ENCODE measurements around the gene IQSEC2. TPM values are rescaled to one million over a fixed set of nuclear protein-coding genes. Genes with fewer than 3 reads are reported as not detected.

Gene IQSEC2
- total and polyA plus RNA-seq, 2 of the 13 experiments (the other 11 are each of a cell fraction or from before 2014, with no cell fraction given) = 0.13 to 0.21 TPM

DNA sequence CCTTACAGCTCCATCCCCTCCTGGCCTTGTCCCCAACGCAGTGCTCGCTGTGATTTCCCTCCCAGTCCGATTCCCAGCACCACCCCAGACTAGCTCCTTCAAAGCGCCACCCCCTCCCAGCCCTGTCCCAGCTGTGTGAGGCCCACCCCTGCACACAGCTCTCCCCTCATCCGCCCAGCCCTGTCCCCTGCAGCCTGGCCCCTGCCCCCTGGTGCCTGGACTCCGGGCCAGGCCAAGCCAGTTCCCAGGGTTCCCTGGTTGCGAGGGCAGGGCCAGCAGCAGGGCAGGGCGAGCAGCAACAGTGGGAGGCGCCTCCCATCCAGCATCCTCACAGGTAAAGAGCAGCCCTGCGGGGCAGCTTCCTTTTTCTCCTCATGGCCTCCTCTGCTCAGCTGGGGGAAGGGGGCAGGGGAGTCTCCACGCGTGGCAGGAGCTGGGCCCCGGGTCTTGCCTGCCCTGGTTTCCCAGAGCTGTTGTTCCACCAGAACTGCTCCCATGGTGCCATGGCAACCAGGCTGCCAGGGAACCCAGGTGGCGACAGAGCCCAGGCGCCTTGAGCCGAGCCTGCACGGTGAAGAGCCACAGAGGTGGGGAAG lies 24.8 kb downstream of the IQSEC2 start (continued):
- no peak for TF ChIP-seq XBP1 (CRISPR knock-in tag; IDR thresholded peaks at IDR 0.05)
- no peak for TF ChIP-seq ZIK1 (CRISPR knock-in tag; IDR thresholded peaks at IDR 0.05; ENCODE audit: borderline replicate concordance, low read depth)
- TF ChIP-seq ZC3H13 (CRISPR knock-in tag; IDR thresholded peaks at IDR 0.05) = no peak
- TF ChIP-seq, protein P1, sequence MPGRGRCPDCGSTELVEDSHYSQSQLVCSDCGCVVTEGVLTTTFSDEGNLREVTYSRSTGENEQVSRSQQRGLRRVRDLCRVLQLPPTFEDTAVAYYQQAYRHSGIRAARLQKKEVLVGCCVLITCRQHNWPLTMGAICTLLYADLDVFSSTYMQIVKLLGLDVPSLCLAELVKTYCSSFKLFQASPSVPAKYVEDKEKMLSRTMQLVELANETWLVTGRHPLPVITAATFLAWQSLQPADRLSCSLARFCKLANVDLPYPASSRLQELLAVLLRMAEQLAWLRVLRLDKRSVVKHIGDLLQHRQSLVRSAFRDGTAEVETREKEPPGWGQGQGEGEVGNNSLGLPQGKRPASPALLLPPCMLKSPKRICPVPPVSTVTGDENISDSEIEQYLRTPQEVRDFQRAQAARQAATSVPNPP (CRISPR knock-in tag; IDR thresholded peaks at IDR 0.05) = no peak
- TF ChIP-seq ZNF839 (CRISPR knock-in tag; IDR thresholded peaks at IDR 0.05; ENCODE audit: borderline replicate concordance) = no peak
- TF ChIP-seq ATF7-NPFF (CRISPR knock-in tag; IDR thresholded peaks at IDR 0.05; ENCODE audit: low read depth) = no peak

DNA sequence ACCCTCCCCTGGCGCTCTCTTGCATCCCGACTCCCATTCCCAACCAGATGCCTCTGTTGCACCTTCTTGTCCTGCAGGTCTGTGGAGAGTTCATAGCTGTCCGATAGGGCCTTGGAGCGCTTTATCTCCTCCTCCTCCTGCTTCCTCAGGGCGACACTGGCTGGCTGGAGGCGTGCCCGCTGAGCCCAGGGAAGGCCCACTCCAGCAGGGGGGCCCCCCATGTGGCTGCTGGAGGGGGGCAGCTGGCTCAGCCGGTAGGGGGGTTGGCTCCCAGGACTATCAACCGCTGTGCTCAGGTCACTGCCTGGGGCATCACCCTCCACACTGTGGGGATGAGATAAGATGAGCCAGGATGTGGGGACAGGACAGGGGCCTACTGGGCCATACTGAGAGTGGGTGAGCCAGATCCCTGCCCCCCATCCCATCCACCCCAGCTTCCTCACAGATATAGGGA lies 25.6 kb downstream of the IQSEC2 start:
- Histone ChIP-seq H3K4me3 (replicated peaks in 1 of 3; ENCODE audit: insufficient read depth in 1 of 3, low read depth in 2 of 3, low read length in 3 of 3) (no peak overlapping the region), H3K27ac (ENCODE audit: extremely low read length, insufficient read depth, low read length) (no peak overlapping the region), H3K9me3 (ENCODE audit: low read length) (no peaks in the 10 kb centered on the region), H3K79me2 (ENCODE audit: insufficient read depth, low read length) (no peaks in the 10 kb centered on the region), H3K9ac (ENCODE audit: insufficient read depth, low read depth, low read length) (no peak overlapping the region), H4K20me1 (ENCODE audit: insufficient read depth, low read length) (no peaks in the 10 kb centered on the region), H3K4me2 (ENCODE audit: low read depth, low read length) (no peak overlapping the region), H3K4me1 (ENCODE audit: insufficient read depth, low read length) (no peaks in the 10 kb centered on the region), H2AFZ (ENCODE audit: low read length) (no peak overlapping the region), H3K36me3 (replicated peaks in 1 of 2; ENCODE audit: control insufficient read depth in 1 of 2, insufficient read depth in 2 of 2, low read length in 2 of 2) (no peaks in the 10 kb centered on the region), H3K27me3 (ENCODE audit: control insufficient read depth in 1 of 2, insufficient read depth in 2 of 2, low read length in 2 of 2) (no peaks in the 10 kb centered on the region)
- CTCF ChIA-PET (ENCODE audit: low intra/inter-chr PET ratio, low total read pairs) = no interaction called here
- TF ChIP-seq ZSCAN21 (CRISPR knock-in tag; IDR thresholded peaks at IDR 0.05; ENCODE audit: borderline replicate concordance) (no peak), TAF15 (IDR thresholded peaks at IDR 0.05; ENCODE audit: low read depth, low read length, poor library complexity, severe bottlenecking) (no peak), TBL1XR1 (IDR thresholded peaks at IDR 0.05; ENCODE audit: borderline replicate concordance, low read length, partially characterized antibody) (no peak), POLR2AphosphoS5 (IDR thresholded peaks at IDR 0.05; ENCODE audit: low read depth, low read length) (no peak), ARNT (IDR thresholded peaks at IDR 0.05) (no peak), GPBP1L1 (CRISPR knock-in tag; IDR thresholded peaks at IDR 0.05) (no peak), ZNF883 (CRISPR knock-in tag; IDR thresholded peaks at IDR 0.05; ENCODE audit: not compliant biosample characterization) (no peak), FOXA1 (IDR thresholded peaks at IDR 0.05) (no peak), FOXA1 (CRISPR knock-in tag; IDR thresholded peaks at IDR 0.05) (no peak), ZNF547 (CRISPR knock-in tag; IDR thresholded peaks at IDR 0.05) (no peak), AGO1 (IDR thresholded peaks at IDR 0.05; ENCODE audit: low read depth, low read length, poor library complexity, severe bottlenecking) (no peak)
- TF ChIP-seq, protein P2, sequence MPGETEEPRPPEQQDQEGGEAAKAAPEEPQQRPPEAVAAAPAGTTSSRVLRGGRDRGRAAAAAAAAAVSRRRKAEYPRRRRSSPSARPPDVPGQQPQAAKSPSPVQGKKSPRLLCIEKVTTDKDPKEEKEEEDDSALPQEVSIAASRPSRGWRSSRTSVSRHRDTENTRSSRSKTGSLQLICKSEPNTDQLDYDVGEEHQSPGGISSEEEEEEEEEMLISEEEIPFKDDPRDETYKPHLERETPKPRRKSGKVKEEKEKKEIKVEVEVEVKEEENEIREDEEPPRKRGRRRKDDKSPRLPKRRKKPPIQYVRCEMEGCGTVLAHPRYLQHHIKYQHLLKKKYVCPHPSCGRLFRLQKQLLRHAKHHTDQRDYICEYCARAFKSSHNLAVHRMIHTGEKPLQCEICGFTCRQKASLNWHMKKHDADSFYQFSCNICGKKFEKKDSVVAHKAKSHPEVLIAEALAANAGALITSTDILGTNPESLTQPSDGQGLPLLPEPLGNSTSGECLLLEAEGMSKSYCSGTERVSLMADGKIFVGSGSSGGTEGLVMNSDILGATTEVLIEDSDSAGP (CRISPR knock-in tag; IDR thresholded peaks at IDR 0.05; ENCODE audit: borderline replicate concordance) = no peak
- intact Hi-C loops (cut with micrococcal nuclease; ENCODE audit: unreplicated experiment) = no loop called here
- no peak for FAIRE-seq
- POLR2A ChIA-PET = no interaction called here
- 80% methylated on average over 4 of the region's 9 CpGs for WGBS (ENCODE audit: low lambda C conversion rate)
- no peak for ATAC-seq
- in situ Hi-C loops (cut with HindIII; ENCODE audit: extremely low pct_ligation_motif_present, low pct_unique_long_range_greater_than_20kb) = no loop called here
- DNase-seq (ENCODE audit: low spot score) = no peak
- no TSS peak for BruUV-seq (replicated peaks)
